HG03159 (cell line): Measurements from ENCODE around the gene TLDC2.
"Not testable (repeated sequence)": the region's sequence is repeated elsewhere in the genome, so short reads cannot be mapped to it uniquely, and the experiment has no call there.

Experiments used
- ATAC-seq: cut with Tn5 transposase; IDR thresholded peaks from one replicate; pipeline ENCODE4 v1.9.1; 2021; ENCODE audit warnings: mild to moderate bottlenecking, moderate library complexity; ENCODE audit not compliant: unreplicated experiment

The TLDC2 gene

DNA sequence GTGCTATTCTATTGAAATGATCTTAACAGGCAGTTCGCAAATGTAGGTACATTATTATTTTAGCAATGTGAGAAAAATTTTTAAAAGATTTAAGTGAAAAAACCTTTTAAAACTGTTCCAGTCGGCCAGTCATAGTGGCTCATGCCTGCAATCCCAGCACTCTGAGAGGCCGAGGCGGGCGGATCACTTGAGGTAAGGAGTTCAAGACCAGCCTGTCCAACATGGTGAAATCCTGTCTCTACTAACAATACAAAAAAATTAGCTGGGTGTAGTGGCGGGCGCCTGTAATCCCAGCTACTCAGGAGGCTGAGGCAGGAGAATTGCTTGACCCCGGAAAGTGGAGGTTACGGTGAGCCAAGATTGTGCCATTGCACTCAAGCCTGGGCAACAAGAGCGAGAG, 29.6 kb downstream of the TLDC2 start:
- not testable (repeated sequence) for ATAC-seq

DNA sequence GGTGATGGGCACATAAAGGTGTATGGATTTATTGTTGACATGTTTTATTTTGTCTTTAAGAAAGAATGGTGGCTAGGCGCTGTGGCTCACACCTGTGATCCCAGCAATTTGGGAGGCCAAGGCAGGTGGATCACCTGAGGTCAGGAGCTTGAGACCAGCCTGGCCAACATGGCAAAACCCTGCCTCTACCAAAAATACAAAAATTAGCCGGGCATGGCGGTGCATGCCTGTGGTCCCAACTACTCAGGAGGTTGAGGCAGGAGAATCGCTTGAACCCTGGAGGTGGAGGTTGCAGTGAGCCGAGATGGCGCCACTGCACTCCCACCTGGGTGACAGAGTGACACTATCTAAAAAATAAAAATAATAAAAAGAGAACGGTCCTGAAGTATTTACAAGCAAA, 30.1 kb downstream of the TLDC2 start:
- not testable (repeated sequence) for ATAC-seq

DNA sequence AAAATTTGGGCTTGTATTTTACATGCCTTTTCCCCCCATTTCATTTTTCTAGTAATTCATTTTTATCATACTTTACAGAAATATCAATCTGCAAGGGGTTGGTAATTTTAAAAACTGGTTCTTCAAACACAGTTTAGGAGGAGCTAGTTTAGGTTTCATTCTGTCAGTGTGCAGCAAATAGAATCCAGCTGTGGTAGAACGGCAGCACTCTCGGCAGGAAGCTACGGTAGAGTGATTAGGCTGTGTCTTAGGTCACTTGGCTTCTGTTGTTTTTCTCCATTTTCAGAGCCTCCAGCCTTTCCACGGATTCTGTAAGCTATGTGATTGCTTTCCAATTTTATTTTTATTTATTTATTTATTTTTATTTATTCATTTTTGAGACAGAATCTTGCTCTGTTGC, 32.7 kb downstream of the TLDC2 start:
- no peak for ATAC-seq

DNA sequence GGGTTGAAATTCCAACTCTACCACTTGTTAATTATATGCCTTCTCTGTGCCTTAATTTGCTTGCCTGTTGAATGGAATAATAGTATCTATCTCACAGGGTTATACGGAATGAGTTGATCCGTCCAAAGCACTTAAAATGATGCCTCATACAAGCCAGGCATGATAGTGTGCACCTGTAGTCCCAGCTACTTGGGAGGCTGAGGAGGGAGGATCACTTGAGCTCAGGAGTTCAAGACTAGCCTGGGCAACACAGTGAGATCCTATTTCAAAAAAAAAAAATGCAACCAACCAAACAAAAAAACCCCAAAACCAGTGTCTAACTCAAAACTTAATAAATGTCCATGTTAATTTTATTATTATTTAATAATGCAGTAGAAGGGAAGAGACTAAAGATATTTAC, 40.3 kb downstream of the TLDC2 start:
- no peak for ATAC-seq

DNA sequence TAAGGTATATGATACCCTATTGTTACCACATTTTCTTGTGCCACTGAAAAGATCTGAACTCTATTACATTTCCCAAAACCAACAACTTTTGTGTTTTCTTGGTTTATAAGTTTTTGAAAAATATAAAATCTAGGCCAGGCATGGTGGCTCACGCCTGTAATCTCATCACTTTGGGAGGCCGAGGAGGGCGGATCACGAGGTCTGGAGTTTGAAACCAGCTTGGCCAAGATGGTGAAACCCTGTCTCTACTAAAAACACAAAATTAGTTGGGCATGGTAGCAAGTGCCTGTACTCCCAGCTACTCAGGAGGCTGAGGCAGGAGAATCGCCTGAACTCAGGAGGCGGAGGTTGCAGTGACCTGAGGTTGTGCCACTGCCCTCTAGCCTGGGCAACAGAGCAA, 41.3 kb downstream of the TLDC2 start:
- no peak for ATAC-seq

DNA sequence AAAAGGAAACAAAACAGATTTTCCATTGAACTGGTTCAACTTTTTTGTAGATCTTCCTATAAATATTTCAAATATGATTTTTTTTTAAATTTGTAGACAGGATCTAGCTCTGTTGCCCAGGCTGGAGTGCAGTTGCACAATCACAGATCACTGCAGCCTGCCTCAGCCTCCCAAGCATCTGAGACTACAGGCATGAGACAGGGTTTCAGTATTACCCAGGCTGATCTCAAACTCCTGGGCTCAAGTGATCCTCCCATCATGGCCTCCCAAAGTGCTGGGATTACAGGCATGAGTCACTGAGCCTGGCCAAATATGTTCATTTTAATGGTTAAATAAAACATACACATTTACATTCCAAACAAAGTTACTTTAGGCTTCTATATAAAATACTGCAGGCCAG, 42.0 kb downstream of the TLDC2 start:
- no peak for ATAC-seq

DNA sequence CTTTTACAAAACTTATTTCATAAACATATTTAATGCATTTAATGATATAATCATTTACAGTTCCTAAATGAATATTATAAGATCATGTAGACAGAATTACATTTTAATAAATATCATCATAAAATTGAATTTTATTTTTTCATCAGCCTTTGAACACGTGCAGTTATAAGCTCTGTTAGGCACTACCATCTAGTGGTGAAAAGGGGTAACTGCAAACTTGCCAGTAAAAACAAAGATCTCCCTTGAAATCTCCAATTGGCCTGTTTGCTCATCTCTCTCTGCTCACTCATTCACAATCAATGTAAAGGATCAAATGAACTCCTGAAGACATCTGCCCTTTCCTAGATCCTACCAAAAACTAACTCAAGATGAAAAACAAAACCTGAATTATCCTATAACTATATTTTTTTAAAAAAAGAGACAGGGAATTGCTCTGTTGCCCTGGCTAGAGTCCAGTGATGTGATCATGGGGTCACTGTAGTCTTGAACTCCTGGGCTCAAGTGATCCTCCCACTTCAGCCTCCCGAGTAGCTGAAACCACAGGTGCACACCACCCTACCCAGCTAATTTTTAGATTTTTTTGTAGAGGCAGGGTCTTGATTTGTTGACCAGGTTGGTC, 43.9 kb downstream of the TLDC2 start:
- no peak for ATAC-seq

DNA sequence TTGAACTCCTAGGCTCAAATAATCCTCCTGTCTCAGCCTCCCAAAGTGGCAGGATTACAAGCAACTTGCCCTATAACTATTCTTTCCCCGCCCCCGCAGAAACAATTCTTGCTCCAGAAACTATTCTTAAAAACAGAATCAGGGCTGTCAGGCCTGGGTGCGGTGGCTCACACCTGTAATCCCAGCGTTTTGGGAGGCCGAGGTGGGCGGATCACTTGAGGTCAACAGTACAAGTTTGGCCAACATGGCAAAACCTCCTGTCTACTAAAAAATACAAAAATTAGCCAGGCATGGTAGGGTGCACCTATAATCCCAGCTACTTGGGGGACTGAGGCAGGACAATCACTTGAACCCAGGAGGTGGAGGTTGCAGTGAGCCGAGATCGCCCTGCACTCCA, 44.4 kb downstream of the TLDC2 start:
- ATAC-seq = no peak

DNA sequence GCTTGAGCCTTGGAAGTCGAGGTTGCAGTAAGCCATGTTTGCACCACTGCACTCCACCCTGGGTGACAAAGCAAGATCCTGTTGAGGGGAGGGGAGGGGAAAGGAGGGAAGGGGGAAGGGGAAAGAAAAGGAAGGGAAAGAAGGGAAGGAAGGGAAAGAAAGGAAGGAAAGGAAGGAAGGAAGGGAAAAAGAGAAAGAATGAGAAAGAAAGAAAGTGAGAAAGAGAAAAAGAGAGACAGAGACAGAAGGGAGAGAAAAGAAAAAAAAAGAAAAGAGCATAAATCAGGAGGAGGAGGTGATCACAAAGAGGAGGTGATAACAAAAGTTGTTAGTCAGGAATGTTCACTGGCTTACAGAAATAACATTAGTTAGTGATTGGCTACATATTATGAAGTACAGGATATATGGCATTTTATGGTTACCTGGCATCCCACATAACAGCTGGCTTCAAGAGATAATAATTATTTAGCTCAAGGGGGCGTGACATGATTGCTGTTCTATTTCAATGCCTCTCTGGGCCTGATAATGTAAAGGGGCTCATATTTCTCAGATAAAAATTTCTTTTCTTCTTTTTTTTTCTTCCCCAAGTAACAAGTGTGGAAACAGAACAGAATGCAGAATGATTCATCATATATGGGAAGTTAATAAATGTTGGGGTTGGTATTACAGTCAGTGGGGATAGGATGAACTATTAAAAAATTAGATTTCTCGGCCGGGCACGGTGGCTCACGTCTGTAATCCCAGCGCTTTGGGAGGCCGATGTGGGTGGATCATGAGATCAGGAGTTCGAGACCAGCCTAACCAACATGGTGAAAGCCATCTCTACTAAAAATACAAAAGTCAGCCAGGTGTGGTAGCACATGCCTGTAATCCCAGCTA, 48.5 kb downstream of the TLDC2 start:
- ATAC-seq = no peak

DNA sequence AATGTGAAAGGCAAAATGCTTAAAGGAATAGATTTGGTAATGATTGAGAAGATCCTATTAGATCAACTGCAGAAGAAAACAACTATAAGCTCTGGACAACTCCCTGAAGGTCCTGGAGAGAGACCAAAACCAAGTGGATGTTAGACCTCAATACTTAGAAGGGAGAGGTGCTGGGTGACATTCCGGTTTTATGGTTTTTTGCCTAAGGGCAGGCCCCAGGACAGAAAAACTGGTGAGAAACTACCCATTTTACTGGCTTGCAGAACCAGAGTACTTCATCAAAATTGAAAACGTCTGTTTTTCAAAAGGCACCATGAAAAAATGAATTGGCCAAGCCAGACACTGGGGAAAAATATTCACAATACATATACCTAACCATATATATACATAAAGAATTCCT, 49.3 kb downstream of the TLDC2 start:
- ATAC-seq = no peak

DNA sequence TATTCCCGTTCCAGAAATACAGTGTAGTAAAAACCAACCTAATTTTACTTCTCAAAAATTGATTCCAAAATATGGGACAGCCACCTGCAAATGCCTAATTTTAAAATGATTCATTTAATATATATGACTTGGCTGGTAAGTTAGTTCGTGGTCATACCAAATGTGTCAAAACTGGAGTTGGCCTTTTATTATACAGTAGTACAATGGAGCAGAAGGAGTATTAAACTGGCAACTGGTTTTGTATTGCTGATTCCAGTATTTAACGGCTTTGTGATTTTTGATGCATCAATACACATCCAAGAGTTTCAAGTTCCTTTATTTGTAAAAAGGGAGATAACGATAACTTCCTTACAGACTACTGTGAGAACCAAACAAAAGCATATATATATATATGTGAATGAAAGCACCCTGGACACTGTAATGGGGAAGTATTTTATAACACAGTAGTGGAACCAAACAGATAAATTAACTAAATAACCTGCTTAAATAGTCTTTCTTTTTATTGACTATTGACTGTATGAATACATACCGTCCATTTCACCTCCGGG, 50.8 kb downstream of the TLDC2 start:
- ATAC-seq = no peak

DNA sequence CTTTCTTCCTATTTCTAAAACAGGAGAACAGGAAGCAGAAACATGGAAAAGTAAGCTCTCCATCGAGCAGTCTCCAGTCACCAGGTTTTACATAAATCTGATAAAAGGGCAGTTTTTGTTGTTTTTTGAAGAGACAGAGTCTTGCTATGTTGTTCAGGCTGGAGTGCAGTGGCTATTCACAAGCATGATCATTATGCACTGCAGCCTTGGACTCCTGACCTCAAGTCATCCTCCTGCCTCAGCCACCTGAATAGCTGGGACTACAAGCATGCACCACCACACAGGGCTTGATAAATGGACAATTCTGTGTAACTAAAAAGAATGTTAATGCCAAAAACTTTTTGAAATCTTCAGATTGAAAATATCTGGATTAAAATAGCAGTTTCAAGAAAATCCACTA, 51.8 kb downstream of the TLDC2 start:
- no peak for ATAC-seq

DNA sequence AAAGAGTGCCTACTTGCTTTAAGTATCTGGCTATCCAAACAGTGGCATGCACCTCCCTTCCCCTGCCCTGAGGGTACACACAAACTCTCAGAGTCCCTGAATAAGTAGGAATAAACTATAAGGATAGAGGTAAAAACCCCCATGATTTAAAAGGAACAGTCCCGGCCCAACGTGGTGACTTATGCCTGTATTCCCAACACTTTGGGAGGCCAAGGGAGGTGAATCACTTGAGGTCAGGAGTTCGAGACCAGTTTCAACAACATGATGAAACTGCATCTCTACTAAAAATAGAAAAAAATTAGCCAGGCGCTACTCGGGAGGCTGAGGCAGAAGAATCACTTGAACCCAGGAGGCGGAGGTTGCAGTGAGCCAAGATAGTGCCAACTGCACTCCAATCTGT, 53.4 kb downstream of the TLDC2 start:
- ATAC-seq = no peak

DNA sequence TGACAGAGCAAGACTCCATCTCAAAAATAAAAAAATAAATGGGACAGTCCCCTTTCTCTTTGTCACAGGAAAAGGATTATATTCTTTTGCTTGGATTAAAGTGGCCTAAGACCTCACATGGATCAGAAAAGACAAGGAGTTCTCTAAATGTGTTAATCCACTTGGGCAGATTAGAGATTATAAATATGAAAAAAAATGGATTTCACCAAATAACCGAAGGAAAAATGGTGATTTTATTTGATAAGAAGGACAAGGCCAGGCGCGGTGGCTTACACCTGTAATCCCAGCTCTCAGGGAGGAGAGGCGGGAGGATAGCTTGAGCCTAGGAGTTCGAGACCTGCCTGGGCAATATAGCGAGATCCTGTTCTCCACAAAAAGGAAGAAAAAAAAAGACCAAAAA, 53.8 kb downstream of the TLDC2 start:
- no peak for ATAC-seq

DNA sequence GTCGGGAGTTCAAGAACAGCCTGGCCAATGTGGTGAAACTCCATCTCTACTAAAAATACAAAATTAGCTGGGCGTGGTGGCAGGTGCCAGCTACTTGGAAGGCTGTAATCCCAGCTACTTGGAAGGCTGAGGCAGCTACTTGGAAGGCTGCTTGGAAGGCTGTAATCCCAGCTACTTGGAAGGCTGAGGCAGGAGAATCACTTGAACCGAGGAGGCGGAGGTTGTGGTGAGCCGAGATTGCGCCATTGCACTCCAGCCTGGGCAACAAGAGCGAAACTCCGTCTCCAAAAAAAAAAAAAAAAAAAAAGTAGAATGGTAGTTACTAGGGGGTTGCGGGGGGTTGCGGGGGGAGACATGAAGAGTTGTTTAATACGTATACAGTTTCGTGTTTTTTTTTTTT, 56.1 kb downstream of the TLDC2 start:
- ATAC-seq = not testable (repeated sequence)

DNA sequence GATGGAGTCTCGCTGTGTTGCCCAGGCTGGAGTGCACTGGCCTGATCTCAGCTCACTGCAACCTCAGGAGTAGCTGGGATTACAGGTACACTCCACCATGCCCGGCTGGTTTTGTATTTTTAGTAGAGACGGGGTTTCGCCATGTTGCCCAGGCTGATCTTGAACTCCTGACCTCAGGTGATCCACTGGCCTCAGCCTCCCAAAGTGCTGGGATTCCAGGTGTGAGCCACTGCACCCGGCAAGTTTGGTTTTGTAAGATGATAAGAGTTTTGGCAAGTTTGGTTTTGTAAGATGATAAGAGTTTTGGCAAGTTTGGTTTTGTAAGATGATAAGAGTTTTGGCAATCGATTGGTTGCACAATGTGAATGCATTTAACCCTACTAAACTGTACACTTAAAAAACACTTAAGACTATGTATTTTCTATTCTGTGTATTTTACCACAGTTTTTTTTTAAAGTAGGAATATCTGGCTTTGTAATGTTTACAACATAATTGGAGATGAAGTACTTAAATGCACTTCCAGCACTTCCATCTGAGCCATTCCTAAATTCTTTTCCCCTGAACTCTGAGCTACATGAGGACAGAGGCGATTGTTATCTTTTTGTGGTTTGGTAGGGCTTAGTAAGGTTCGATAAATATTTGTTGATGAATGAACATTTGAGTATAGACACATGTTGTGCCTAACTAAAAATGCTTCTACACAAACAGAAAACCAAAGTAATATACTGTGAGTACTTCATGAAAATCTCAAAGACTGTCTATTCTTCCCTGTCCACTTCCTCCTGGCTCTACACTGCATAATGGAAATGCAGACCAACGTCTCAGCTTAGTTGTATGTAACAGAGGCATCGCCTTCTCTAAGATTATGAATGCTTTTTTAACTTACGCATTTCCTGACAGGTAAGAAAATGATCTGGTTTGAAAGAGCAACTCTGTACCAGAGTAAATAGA, 56.8 kb downstream of the TLDC2 start:
- ATAC-seq = no peak

DNA sequence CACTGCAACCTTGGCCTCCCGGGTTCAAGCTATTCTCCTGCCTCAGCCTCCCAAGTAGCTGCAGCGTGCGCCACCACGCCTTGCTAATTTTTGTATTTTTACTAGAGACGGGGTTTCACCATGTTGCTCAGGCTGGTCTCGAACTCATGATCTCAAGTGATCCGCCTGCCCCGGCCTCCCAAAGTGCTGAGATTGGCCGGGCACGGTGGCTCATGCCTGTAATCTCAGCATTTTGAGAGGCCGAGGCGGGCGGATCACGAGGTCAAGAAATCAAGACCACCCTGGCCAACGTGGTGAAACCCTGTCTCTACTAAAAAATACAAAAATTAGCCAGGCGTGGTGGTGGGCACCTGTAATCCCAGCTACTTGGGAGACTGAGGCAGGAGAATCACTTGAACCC, 57.6 kb downstream of the TLDC2 start:
- ATAC-seq = not testable (repeated sequence)

DNA sequence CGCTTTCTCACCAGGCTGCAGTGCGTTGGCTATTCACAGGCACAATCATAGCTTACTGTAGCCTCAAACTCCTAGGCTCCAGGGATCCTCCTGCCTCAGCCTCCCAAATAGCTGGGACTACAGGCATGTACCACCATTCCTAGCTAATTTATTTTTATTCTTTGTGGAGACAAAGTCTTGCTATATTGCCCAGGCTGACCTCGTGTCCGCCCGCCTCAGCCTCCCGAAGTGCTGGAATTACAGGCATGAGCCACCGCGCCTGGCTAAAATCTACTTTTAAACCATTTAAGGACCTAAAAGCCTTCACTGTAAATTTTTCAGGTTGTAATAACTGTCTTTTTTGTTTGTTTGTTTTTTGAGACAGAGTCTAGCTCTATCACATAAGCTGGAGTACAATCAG, 60.4 kb downstream of the TLDC2 start:
- ATAC-seq = no peak

DNA sequence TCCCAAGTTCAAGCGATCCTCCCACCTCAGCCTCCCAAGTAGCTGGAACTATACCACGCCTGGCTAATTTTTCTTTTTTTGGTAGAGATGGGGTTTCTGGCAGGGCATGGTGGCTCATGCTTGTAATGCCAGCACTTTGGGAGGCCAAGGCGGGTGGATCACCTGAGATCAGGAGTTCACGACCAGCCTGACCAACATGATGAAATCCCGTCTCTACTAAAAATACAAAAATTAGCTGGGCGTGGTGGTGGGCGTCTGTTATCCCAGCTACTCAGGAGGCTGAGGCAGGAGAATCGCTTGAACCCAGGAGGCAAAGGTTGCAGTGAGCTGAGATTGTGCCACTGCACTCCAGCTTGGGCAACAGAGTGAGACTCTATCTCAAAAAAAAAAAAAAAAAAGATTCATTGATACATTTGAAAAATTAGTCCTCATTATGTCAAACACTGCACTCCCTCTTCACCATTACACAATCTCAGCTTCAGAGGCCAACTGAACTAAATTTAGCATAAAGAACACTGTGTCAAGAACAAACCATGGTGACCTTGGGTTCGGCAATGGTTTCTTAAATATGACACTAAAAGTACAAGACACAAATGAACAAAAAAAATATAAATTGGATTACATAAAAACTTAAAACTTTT, 60.9 kb downstream of the TLDC2 start:
- not testable (repeated sequence) for ATAC-seq

DNA sequence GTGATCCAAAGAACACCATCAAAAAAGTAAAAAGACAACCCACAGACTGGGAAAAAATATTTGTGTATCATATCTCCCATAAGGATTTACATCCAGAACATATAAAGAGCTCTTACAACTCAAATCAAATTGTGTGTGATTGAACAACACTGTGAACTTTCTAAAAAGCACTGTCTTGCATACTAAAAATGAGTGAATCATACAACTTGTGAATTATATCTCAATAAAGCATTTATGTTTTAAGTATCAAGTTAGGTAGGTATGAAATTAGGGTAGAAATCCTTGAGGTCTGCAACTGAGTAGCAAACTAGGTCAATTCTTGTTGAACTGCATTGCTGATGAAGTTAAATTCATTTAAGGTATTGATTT, 61.4 kb downstream of the TLDC2 start:
- ATAC-seq = no peak

DNA sequence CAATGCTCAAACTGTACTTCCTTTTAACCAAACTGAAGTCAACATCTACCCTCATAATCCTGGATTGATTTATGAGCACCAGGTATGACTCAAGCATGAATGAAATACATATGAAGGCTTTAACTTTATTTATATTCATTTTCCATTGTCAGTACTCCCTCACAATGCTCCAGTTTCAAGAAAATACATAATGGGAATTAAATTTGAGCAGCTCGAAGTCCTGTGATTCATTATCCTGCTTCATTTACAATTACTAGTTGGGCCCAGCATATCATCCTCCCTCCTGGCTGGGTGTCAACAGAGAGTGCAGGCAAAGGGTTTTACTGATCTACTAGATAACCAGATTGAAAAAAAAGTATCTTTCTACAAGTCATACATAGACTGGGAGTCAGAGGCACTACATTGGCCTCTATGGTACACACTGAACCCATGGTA, 65.5 kb downstream of the TLDC2 start:
- ATAC-seq = no peak
